DMS153 treated with DMSO at 0.1 percent for 48 hours (cell line): ENCODE results near the gene DZANK1.
"Not testable (repeated sequence)": the region's sequence is repeated elsewhere in the genome, so short reads cannot be mapped to it uniquely, and the experiment has no call there.

Experiments
- DNase-seq: peaks from one replicate; lab custom pipeline; 2025; ENCODE audit not compliant: unreplicated experiment; lab: John Stamatoyannopoulos, UW

The DZANK1 gene

GRCh38 chr20:18380908-18381529 is 85.8 kb downstream of the DZANK1 start:
- DNase-seq, result no peak

DNA sequence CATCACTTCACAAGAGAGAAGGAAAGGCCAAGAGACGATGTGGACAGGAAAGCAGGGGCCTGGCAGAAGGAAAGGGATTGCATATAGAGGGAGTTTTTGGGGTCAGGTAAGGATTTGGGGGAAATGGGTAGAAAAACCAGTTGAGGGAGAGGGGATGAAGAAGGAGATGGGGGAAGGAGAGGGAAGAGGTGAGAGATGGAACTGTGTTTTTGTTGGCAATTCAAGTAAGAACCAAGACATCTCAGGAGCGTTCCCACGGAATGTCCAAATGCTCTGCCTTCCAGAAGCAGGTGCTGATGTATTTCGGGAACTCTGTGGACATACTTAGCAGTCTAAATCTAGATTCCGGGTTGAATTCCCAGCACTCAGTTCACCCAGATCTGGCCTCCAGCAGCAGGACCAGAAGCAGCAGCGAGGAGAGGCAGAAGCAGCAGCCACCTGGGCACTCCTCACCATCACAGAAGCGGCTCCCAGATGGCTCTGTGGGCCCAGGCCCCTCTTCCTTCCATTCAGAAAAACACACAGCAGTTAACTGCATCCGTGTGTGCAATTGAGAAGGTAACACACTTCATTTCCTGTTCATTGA is 88.8 kb downstream of the DZANK1 start:
- no peak for DNase-seq

DNA sequence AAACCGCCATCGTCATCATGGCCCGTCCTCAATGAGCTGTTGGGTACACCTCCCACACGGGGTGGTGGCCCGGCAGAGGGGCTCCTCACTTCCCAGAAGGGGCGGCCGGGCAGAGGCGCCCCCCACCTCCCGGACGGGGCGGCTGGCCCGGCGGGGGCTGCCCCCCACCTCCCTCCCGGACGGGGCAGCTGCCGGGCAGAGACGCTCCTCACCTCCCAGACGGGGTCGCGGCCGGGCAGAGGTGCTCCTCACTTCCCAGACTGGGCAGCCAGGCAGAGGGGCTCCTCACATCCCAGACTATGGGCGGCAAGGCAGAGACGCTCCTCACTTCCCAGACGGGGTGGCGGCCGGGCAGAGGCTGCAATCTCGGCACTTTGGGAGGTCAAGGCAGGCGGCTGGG is 91.3 kb downstream of the DZANK1 start:
- DNase-seq, result not testable (repeated sequence)

DNA sequence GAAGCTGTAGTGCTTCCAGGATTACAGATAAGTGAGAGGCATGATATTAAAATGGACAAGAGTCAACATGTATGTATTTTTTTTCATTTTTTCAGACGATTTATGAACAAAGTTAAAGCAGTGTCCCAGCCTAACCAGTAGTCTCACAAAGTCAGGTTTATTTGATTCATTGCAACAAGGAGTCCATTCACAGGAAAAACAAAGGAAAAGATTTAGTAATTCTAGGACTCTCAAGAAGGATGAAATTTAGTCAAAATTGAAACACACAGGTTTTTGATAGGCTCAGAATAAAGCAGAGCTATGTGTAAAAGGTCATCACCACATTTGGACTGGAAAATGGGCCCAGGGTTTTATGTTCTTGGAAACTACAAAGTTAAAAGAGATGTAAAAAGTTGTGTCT is 94.5 kb downstream of the DZANK1 start:
- DNase-seq, result no peak

GRCh38 chr20:18364768-18365167 is 102.1 kb downstream of the DZANK1 start:
- no peak for DNase-seq

DNA sequence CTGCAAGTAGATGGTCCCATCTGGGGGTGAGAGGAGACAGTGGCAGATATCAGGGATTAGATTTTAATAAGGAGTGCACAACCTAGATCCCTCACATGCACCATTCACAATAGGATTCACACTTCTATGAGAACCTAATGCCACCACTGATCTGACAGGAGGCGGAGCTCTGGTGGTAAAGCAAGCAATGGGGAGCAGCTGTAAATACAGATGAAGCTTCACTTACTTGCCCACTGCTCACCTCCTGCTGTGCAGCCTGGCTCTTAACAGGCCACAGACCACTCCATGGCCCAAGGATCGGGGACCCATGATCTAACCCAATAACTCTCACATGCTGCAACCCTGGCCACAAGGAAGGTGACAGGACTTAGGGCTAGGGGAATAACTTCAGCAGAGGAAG is 103.1 kb downstream of the DZANK1 start:
- no peak for DNase-seq

DNA sequence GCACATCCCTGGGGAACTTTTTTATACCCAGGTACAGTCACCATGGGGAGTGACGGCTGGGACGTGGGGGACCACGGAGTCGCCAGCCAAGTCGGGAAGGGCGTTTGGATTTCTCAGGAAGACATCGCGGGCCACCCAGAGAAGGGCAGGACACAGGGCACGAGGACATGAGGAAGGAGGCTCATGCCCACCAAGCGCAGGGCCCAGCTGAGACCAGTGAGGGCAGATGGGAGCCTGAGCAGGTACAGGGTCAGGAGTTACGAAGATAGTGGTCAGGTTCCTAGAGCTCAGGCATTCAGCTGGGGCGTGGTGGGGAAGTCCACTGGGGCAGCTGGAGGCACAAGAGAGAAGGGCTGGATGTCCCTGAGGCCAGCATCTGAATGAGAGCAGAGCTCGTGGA is 103.9 kb downstream of the DZANK1 start:
- no peak for DNase-seq

DNA sequence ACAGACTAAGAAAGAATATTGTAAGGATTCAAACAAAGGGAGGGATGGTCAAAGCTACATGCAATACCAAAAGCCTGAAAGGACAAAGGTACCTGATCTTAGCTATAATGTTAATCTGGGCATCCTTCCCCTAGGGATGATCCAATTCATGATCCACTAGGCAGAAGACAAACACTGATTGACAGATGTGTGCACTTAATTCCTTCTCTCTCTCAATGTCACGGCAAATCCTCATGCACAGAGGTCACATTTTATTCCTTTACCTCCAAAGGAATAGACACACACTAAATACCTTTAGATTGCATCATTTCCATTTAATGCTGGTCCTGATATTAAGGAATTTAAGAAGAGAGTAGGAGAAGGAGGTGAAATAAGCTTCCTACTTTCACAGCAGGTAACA is 105.2 kb downstream of the DZANK1 start:
- no peak for DNase-seq

DNA sequence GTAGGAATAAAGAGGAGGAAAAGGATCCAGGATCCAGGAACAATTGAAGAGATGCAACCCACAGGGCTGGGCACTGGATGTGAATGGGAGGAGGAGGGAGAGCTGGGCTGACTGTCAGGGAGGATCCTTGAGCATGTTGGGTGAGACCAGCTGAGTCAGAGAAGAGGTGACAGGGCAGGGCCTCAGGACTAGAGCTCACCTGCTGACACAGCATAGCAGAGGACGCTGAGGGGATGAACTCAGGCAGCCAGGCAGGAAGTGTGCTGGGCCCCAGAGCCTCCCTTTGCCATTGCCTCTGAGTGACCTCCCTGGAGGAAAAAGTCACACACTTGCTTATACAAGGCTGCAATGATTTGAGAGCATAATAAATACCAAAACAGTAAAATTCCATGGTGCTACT is 106.2 kb downstream of the DZANK1 start:
- no peak for DNase-seq

GRCh38 chr20:18359854-18360253 is 107.0 kb downstream of the DZANK1 start:
- DNase-seq, result no peak

DNA sequence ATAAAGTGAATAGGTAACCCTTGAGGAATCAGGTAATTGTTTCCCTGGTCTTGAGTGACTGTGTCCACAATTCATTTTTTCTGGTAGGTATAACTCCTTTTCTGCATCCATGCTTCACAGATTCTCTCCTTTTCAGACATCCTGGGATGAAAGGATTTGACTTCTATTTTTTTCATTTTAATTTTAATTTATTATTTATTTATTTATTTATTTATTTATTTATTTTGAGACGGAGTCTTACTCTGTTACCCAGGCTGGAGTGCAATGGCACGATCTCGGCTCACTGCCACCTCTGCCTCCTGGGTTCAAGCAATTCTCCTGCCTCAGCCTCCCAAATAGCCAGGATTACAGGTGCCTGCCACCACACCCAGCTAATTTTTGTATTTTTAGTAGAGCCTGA is 117.1 kb downstream of the DZANK1 start:
- DNase-seq, result not testable (repeated sequence)
